Activated T-helper 2 cell treated with anti-CD3 and anti-CD28 coated beads, Interferon-gamma antibody, Interleukin-2, Interleukin-4, amounts not matched to agents 10 μg/mL and 5 μg/mL and 100 μg/mL, durations not matched to agents 14 hours and 24 hours and 36 hours (primary cell): Measurements from ENCODE around the gene NUDT22. TPM values are rescaled to one million over a fixed set of nuclear protein-coding genes. Genes with fewer than 3 reads are reported as not detected.
A peak's percentile ranks its signal among the peaks of the same experiment; 100 is the strongest.

Experiments
- DNase-seq: peaks from one replicate; pipeline ENCODE4 v3.0.0; 2021; ENCODE audit warnings: low spot score
- H3K27ac Mint-ChIP-seq: one replicate; pipeline ENCODE4 v1.8.0; 2021; ENCODE audit warnings: mixed read lengths
- H3K27me3 Mint-ChIP-seq: one replicate; pipeline ENCODE4 v1.8.0; 2021; ENCODE audit warnings: low read depth, mixed read lengths
- H3K36me3 Mint-ChIP-seq: one replicate; pipeline ENCODE4 v1.8.0; 2021; ENCODE audit warnings: low read depth, mixed read lengths
- H3K4me1 Mint-ChIP-seq: one replicate; pipeline ENCODE4 v1.8.0; 2021; ENCODE audit warnings: low read depth, mixed read lengths
- H3K4me3 Mint-ChIP-seq: one replicate; pipeline ENCODE4 v1.8.0; 2021; ENCODE audit warnings: low read depth, mild to moderate bottlenecking, moderate library complexity, mixed read lengths
- H3K9me3 Mint-ChIP-seq: one replicate; pipeline ENCODE4 v1.8.0; 2021; ENCODE audit warnings: mixed read lengths
- intact Hi-C: fragments of 100-400 bp; cut with micrococcal nuclease; formaldehyde crosslinking; loops from one replicate; pipeline ENCODE4 v1.15.1; 2023
- total RNA-seq: library from RNA; stranded (reverse); gene quantifications from 2 replicates; pipeline ENCODE4 v1.2.3, GENCODE V29; 2022

Gene NUDT22
- total RNA-seq, 1 donor from 2014 or later: 77.0 TPM

- no peak for DNase-seq
- H3K9me3 Mint-ChIP-seq: no peaks in the 10 kb centered on the region
- no peak overlapping the region for H3K27ac Mint-ChIP-seq
- peaks cover 20% of the 10 kb centered on the region for H3K4me1 Mint-ChIP-seq
- peaks cover 84% of the 10 kb centered on the region for H3K36me3 Mint-ChIP-seq
- intact Hi-C loops: no loop called here
- H3K27me3 Mint-ChIP-seq: no peaks in the 10 kb centered on the region
- H3K4me3 Mint-ChIP-seq: no peak overlapping the region
These were observed 33.6 kb upstream of the NUDT22 start for GRCh38 chr11:64192434-64192833.

- H3K27ac Mint-ChIP-seq: no peak overlapping the region
- intact Hi-C loops: no loop called here
These were observed 29.4 kb upstream of the NUDT22 start for GRCh38 chr11:64196626-64197025.

DNA sequence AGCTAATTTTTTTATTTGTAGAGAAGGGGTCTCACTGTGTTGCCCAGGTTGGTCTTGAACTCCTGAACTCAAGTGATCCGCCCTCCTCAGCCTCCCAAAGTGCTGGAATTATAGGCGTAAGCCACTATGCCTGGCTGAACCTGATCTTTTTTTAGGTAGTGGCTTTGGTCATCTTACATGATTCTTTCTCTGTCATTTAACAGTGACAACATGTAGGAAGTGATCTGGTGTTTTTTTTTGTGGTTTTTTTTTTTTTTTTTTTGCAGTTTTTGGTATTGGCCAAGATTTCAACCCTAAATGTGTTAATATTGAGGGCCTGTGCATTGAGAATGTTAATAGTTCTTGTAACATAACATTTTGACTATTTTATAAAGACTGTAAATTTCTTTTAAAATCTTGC, 27.6 kb upstream of the NUDT22 start:
- H3K4me3 Mint-ChIP-seq: no peak overlapping the region
- H3K27me3 Mint-ChIP-seq: no peaks in the 10 kb centered on the region
- peaks cover 81% of the 10 kb centered on the region for H3K36me3 Mint-ChIP-seq
- intact Hi-C loops: no loop called here
- peaks cover 10% of the 10 kb centered on the region for H3K4me1 Mint-ChIP-seq
- no peak overlapping the region for H3K27ac Mint-ChIP-seq
- DNase-seq: no peak
- H3K9me3 Mint-ChIP-seq: no peaks in the 10 kb centered on the region

More at GRCh38 chr11:64196626-64197025, 29.4 kb upstream of the NUDT22 start:
- Mint-ChIP-seq H3K4me1 (peaks cover 8% of the 10 kb centered on the region), H3K4me3 (no peak overlapping the region), H3K27me3 (no peaks in the 10 kb centered on the region), H3K9me3 (no peaks in the 10 kb centered on the region), H3K36me3 (peaks cover 80% of the 10 kb centered on the region)
- DNase-seq: no peak

GRCh38 chr11:64201543-64201942, 24.5 kb upstream of the NUDT22 start:
- no peak for DNase-seq
- no peaks in the 10 kb centered on the region for H3K9me3 Mint-ChIP-seq
- H3K27me3 Mint-ChIP-seq: no peaks in the 10 kb centered on the region
- no peak overlapping the region for H3K4me3 Mint-ChIP-seq
- H3K4me1 Mint-ChIP-seq: peaks cover 20% of the 10 kb centered on the region
- intact Hi-C loops: no loop called here
- H3K27ac Mint-ChIP-seq: no peak overlapping the region
- peaks cover 81% of the 10 kb centered on the region for H3K36me3 Mint-ChIP-seq

DNA sequence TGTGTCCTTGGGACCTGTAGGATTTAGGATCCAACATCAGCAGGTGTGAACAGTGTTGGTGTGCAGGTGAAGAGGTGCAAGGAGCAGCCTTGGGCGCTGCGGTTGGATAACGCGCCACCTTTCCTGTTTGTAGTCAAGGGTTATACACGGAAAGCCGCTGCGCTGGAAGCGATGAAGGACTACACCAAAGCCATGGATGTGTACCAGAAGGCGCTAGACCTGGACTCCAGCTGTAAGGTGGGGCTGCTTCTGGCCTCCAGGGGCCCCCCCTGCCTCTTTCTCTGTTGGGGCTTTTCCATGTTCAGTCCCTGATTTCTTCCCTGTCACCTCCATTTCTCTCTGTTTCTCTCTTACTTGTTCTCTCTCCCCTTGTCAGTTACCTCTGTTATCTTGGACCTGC, 23.1 kb upstream of the NUDT22 start:
- intact Hi-C loops: no loop called here
- H3K27ac Mint-ChIP-seq: no peak overlapping the region
- DNase-seq: no peak

DNA sequence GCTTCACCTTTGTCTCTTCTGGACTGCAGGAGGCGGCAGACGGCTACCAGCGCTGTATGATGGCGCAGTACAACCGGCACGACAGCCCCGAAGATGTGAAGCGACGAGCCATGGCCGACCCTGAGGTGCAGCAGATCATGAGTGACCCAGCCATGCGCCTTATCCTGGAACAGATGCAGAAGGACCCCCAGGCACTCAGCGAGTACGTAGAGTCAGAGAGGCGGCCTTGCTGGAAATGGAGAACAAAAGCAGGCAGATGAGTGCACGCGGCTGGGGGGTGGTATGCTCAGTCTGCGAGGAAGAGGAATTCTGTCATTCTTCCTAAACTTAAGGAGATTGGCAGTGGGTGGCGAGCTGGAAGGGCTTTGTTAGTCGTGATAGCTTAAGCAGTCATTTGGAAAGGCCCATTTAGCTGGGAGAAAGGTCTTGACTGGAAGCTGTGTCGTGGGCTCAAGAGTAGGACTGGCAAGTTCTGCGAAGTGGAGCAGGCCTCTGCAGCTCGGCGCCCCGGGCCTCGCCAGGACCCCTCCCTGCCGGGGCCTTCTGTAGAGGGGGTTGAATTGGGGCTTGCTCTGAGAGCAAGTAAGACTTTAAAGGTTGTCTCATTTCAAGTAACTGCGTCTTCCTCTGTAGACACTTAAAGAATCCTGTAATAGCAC, 22.5 kb upstream of the NUDT22 start:
- no peak for DNase-seq
- Mint-ChIP-seq H3K27me3 (no peaks in the 10 kb centered on the region), H3K9me3 (no peaks in the 10 kb centered on the region), H3K36me3 (peaks cover 88% of the 10 kb centered on the region), H3K4me1 (peaks cover 17% of the 10 kb centered on the region), H3K27ac (no peak overlapping the region), H3K4me3 (no peak overlapping the region)
- intact Hi-C loops: loop anchor here (1.0 kb wide), 1 partner anchor 101 kb away; no protein-coding TSS in a partner anchor

More for the DNA sequence above, 23.1 kb upstream of the NUDT22 start:
- no peaks in the 10 kb centered on the region for H3K9me3 Mint-ChIP-seq
- H3K27me3 Mint-ChIP-seq: no peaks in the 10 kb centered on the region
- H3K4me3 Mint-ChIP-seq: no peak overlapping the region
- peaks cover 17% of the 10 kb centered on the region for H3K4me1 Mint-ChIP-seq
- H3K36me3 Mint-ChIP-seq: peaks cover 83% of the 10 kb centered on the region

DNA sequence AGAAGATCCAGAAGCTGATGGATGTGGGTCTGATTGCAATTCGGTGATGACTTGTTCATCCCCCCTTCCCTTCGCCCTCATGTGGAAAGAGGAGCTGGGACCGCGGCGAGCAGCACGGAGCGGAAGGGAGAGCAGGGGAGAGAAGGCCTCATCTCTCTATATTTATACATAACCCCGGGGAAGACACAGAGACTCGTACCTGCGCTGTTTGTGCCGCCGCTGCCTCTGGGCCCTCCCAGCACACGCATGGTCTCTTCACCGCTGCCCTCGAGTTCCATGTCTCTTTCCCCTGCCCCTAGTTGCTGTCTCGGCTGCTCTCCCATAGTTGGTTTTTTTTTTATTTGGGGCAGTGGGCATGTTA, 22.0 kb upstream of the NUDT22 start:
- no peak overlapping the region for H3K27ac Mint-ChIP-seq
- no peak overlapping the region for H3K4me3 Mint-ChIP-seq
- H3K27me3 Mint-ChIP-seq: no peaks in the 10 kb centered on the region
- H3K9me3 Mint-ChIP-seq: no peaks in the 10 kb centered on the region
- DNase-seq: no peak
- intact Hi-C loops: loop anchor here (1.0 kb wide), 1 partner anchor 100 kb away; no protein-coding TSS in a partner anchor
- peaks cover 19% of the 10 kb centered on the region for H3K4me1 Mint-ChIP-seq
- H3K36me3 Mint-ChIP-seq: peaks cover 89% of the 10 kb centered on the region

DNA sequence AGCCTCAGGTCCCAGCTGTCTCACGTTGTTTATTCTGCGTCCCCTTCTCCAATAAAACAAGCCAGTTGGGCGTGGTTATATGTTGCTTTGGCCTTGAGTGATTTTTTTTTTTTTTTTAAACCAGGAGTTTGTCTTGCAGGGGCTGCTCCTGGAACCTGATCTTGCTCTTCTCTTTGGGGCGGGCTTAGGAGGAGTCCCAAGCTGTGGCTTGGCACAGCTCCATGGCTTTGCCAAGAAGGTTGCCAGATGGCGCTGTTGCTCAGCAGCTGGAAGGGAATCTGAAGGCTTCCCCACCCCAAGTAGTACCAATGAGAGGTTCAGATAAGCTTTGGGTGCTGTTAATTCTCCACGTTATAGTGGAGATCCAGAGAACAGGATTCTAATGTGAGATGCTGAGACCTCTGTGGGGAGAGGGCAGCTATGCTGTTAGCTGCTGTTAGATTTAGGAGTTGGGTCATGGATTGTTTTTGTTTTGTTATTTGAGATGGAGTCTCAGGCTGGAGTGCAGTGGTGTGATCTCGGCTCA, 21.5 kb upstream of the NUDT22 start:
- intact Hi-C loops: loop anchor here (1.0 kb wide), 1 partner anchor 100 kb away; no protein-coding TSS in a partner anchor
- peaks cover 91% of the 10 kb centered on the region for H3K36me3 Mint-ChIP-seq
- H3K9me3 Mint-ChIP-seq: no peaks in the 10 kb centered on the region
- peak overlapping the region; percentile 75 for H3K4me3 Mint-ChIP-seq
- no peaks in the 10 kb centered on the region for H3K27me3 Mint-ChIP-seq
- DNase-seq: peak; percentile 67
- peaks cover 21% of the 10 kb centered on the region for H3K4me1 Mint-ChIP-seq
- peak overlapping the region; percentile 81 for H3K27ac Mint-ChIP-seq

- Mint-ChIP-seq H3K4me1 (peaks cover 25% of the 10 kb centered on the region), H3K9me3 (no peaks in the 10 kb centered on the region), H3K36me3 (peaks cover 90% of the 10 kb centered on the region), H3K27me3 (no peaks in the 10 kb centered on the region), H3K27ac (peak within 1 kb of the TSS; percentile 95), H3K4me3 (peak within 1 kb of the TSS; percentile 92)
- intact Hi-C loops: loop anchor here (1.0 to 5.0 kb wide), 5 partner anchors 19 to 151 kb away; partner anchors contain the start of genes FKBP2, NUDT22, RPS6KA4 and TRPT1
- DNase-seq: peak; percentile 74
These were observed 19.4 kb upstream of the NUDT22 start, which contains the start of gene FERMT3 for GRCh38 chr11:64206457-64207255. Gene FERMT3 (plus strand): TSS chr11:64206721. CDS start chr11:64207365, 644 bp downstream.

DNA sequence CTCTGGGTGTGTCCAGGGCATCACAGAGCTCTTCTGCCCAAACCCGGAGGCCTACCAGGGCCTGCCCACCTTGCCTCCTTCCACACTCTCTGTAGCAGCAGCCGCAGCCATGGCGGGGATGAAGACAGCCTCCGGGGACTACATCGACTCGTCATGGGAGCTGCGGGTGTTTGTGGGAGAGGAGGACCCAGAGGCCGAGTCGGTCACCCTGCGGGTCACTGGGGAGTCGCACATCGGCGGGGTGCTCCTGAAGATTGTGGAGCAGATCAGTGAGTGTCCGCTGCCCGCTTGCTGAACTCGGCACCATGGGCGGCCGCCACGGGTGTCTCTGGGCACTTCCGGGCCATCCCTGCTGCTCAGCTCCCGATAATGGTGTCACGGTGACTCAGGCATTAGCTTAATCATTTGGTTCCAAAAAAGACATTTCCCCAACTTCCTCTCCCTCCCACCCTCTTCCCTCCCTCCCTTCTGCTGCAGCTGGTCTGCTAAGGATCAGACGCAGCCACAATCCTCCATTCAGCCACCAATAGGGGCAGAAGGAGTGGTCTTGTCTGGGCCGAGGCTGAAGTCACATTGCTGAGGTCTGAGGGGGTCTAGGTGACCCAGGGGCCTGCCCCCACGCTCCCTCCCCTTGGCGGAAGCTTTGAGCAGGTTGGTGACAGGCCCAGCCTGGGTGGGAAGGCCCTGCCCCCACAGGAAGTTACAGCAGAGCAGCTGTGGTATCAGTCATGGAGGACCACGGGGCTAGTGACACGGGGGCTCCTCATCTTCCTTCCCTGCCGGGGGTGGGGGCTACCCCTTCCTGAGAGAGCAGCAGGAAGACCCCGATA, 18.6 kb upstream of the NUDT22 start:
- peak overlapping the region; percentile 95 for H3K27ac Mint-ChIP-seq
- DNase-seq: peak; percentile 73
- intact Hi-C loops: loop anchor here (1.0 to 5.0 kb wide), 5 partner anchors 19 to 150 kb away; partner anchors contain the start of genes FKBP2, NUDT22, RPS6KA4 and TRPT1

DNA sequence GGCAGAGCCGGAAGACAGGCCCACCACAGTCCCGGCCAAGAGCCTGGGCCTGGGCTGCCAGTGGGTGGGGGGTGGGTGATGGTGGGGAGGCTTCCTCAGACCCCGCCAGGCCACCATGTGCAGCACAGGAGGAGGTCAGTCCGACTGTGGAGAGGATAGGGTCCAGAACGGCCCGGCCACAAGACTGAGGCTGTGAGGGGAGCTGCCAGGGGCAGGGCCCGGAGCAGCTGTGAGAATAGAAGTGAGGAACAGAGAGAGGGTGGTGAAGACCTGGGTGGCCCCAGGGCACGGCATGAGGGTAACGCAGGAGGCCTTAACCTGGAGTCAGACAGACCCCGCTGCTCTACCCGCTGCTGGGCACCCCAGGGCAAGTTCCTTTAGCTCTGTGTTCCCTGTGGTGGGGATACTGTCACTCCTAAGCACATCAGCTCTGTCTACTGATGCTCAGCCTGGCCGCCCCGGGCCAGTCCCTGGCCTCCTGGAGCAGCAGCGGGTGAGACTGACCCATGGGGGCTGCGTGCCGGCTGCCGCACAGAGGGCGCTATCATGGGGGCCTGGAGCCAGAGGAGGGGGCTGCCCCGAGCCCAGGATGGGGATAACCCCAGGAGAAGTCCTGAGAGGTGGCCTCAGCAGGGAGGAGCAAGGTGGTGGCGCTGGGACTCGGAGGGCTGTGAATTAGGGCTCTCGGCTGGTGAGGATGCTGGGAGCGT, 17.8 kb upstream of the NUDT22 start:
- peaks cover 90% of the 10 kb centered on the region for H3K36me3 Mint-ChIP-seq
- no peaks in the 10 kb centered on the region for H3K27me3 Mint-ChIP-seq
- H3K4me1 Mint-ChIP-seq: peaks cover 25% of the 10 kb centered on the region
- no peaks in the 10 kb centered on the region for H3K9me3 Mint-ChIP-seq
- peak overlapping the region; percentile 92 for H3K4me3 Mint-ChIP-seq
- peak overlapping the region; percentile 95 for H3K27ac Mint-ChIP-seq
- DNase-seq: no peak
- intact Hi-C loops: loop anchor here (5.0 kb wide), 1 partner anchor 149 kb away; the partner anchor contains the start of gene RPS6KA4

More for the DNA sequence above, 18.6 kb upstream of the NUDT22 start:
- Mint-ChIP-seq H3K9me3 (no peaks in the 10 kb centered on the region), H3K4me1 (peaks cover 26% of the 10 kb centered on the region), H3K4me3 (peak overlapping the region; percentile 92), H3K27me3 (no peaks in the 10 kb centered on the region), H3K36me3 (peaks cover 92% of the 10 kb centered on the region)
